Activated CD8-positive, alpha-beta memory T cell treated with anti-CD3 and anti-CD28 coated beads, Interleukin-2, amount 50 U/mL, for 24 hours (primary cell): ENCODE data around the gene MGAT5.

ENCODE experiments used
- DNase-seq: peaks from one replicate; pipeline ENCODE4 v3.0.0-alpha.2; 2020; ENCODE audit errors: extremely low read depth

MGAT5 gene

DNA sequence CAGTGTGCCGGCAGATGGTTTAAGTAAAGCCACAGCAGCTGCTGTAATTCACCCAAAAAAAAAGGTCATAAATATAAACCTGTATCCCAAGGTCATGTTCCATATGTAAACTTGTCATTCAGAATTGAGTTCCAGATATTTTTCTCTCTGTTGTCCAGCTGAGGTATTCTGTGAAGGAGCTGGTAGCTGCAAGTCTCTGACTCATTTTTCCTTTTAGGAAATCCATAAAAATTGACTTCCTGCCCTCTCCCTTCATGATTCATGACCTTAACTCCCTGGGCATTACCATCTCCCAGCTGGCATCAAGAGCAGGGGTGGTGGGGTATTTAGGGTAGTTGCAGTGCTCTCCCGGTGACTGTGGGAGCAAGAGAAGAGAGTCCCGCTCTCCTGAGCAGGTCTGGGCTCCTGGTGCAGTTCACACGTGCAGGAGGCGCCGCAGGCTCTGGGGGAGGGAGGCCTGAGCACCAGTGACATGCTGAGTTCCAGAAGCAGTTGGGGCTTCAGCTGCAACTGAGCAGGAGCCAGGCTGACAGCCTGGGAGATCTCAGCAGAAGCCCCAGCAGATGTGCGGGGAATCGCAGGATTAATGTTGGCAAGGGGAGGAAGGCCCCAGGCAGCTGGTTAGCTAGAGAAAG is 192.6 kb downstream of the MGAT5 start:
- DNase-seq = no peak

DNA sequence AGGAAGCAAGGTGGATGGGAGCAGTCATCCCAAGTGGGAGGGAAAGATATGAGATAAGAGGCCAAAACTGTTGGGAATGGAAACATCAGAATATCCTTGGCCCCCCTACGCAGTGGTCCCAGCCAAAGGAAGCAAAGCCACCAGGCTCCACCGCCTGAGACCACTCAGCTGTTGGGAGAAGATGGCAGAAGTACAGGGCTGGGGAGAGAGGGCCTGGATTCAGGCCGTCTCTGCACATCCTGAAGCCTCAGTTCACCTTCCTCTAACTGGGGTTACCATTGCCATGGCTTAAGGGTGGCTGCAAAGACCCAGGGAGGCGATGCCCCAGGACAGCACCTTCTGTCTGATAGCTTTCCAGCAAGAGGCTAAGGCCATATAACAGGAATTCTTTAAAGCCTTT is 193.8 kb downstream of the MGAT5 start:
- no peak for DNase-seq

DNA sequence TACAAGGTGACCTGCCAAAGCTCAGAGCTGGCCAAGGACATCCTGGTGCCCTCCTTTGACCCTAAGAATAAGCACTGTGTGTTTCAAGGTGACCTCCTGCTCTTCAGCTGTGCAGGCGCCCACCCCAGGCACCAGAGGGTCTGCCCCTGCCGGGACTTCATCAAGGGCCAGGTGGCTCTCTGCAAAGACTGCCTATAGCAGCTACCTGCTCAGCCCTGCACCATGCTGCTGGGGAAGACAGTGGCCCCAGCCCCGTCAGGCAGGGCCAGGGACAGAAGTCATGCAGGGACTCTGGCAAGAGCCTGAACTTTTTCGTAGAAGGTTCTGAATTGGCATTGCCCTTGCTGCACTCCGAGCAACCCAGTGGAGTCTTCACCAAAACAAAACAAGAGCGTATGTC is 194.8 kb downstream of the MGAT5 start:
- no peak for DNase-seq

DNA sequence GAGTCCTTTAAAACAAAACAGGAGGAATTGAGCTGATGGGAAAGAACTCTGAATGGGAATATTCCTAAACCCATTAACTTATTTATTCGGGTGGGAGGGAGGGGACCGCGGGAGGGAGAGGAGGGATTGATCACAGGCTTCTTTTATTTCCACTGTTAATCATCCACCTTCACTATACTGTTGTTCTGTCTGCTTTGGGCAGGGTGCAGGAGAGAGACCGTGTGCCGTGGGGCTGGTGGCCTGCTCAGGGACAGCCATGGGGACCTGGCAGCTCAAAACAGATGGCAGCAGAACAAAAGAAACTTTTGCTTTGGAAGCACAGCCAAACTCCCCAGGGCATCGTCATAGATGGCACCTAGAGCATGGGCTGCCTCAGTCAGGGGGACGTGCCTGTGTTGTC is 195.3 kb downstream of the MGAT5 start:
- DNase-seq = no peak

DNA sequence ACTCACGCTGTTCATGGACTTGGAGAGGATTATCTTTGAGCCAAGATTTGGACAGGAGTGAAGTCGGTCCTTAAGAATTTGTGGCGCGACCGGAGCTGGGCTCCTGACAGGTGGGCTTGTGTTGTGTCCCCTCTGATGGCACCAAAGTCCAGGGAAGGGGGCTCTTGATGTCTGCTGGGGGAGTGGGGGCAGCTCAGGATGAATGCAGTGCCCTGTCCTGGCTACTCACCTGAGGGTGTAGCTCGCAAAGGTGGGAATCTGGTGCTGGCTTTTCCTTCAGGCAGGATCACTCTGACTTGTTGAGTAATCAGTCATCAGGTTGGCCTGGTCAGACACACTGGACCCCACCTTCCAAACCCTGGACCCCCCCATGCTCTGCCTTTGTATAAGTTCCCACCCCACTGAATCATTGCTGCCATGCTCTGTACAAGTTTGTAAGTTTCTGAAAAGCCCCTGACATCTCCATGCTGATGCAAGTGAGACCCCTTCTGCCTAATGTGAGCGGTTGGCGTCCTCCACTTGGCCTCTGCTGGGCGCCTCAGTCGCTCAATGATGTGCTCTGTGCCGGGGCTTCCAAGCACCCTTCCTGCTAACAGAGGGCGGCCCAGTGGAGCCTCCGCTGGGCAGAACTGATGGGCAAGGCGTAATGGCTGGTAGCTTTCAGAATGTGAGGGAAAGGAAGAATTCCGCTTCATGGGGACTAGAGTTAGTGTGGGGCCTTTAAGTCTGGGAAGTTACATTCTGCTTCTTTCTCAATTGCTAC is 196.1 kb downstream of the MGAT5 start:
- no peak for DNase-seq

DNA sequence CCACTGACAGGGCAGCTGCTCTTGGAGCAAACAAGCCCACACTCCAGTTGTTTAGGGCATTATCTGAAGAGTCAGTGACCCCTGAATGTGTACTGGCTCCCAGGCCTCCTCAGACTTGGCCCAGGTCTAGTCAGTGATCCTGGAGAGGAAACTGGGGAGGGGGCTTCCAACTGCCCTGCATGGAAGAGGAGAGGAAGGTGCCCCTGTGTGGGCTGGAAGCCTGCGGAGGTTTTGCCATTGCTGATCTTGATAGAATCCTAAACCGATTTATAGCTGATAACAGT is 197.4 kb downstream of the MGAT5 start:
- no peak for DNase-seq

DNA sequence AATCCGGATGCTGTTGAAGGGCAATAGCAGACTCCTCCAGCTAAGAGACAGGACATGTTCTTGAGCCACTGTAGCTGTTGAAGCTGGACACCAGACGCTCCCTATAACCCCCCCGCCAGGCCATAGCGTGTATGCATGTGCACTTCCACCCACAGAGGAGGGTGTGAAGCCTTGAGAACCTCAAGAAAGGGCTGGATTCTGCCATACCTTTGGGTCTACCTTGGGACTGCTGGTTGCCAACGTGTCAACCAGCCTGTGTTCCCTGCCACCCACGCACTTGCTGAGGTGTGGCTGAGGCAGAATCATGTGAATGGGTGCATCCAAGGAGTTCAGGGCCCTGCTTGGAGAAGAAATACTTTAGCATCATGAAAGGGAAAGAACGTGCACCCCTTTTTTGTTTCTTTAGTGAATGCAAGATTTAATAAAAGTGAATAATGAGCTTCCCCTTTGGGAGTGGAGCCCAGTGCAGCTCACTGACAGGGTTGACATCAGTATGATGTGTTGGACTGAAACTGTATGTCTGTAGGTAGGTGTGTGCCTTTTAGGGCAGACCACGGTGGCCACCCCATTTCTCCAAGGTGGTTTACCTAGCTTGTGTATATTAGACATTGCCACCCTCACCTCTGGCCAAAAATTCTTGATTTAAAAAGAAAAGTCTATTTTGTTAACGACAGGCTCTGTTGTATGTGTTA is 198.3 kb downstream of the MGAT5 start:
- DNase-seq = no peak

DNA sequence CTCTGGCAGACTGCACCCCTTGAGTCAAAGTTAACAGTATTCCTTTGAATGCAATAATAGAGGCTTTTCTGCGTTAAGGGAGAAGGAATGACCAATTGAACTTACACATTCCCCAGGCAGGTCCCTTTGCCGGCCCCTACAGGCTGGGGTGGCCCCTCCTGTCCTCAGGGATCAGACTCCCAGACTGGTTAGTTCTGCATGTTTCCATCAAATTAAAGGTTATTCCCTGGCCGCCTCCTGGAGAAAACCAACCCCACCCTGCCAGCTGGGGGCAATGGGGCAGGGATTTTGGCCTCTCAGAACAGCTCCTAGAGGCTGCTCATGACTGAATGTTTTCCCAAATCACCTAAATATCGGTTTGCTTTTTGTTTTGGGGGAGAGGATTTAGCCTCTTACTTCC is 199.6 kb downstream of the MGAT5 start:
- DNase-seq = no peak

DNA sequence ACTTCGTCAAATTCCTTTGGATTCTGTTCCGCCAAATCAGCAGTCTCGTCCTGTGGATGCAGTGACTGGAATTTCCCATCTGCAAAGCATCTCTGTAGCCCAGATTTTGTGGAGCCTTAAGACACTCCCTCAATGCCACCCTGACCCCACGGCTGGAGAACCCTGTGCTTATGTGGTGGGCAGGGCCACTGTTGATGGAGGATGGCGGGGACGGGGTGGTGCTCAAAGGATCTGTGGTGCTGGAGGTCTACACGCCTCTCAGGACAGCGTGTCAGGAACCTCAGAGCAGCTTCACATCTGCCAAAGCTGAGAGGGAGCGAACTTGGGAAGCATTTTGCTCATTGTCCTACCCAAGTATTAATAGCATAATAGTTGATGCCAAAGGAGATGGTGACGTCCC is 200.1 kb downstream of the MGAT5 start:
- DNase-seq = no peak

DNA sequence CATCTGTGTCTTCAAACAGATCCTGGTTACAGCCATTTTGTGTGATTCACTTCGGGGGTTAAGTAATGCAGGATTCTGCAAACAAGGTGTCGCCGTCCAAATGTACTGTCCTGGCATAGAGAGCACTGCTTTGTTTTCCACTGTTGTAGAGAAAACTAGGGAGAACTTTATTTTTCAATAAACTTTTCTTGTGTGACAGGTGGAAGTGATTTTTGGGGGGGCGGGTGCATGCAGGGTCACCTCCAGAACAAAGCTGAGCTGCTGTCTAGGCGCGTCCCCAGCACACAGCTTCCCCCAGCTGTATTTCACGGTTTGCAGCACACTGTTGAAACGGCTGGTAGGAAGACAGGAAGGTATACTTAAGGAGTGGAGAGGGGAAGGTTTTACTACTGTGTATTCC is 200.6 kb downstream of the MGAT5 start:
- no peak for DNase-seq

DNA sequence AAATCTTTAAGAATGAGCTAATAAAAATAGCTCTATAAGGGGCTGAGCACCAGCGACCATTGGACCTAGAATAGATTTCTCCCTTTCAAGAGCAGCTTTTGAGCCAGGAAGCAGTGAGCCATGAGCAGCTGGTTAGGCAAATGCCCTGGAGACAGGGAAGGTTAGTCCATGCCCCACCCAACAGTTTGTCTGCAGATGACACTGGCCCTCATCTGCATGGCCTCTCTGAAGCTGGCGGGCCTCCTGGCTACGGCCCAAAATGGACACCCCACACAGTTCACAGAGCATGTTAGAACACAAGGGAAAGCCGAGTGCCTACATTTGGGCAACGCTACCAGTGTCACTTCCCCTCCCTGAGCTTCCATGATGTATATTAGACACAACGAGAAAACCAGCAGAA is 201.1 kb downstream of the MGAT5 start:
- DNase-seq = no peak

DNA sequence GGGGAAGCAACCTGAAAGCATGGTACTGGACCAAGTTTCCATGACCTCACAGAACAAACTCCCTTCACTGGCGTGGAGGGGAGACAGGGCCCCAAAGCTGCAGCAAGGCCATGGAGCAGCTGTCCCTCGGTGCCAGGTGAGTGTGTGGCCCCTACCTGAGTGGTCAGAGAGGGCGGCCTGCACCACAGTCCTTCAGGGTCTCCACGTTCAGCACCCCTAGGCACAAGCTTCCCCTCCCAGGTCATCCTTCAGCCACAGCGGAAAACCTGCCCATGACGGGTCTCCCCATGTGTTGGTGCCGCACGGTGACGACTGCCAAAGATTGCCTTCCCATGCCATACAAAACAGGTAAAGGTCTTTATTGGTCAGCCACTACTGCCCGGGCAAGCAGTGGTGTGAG is 201.6 kb downstream of the MGAT5 start:
- DNase-seq = no peak

DNA sequence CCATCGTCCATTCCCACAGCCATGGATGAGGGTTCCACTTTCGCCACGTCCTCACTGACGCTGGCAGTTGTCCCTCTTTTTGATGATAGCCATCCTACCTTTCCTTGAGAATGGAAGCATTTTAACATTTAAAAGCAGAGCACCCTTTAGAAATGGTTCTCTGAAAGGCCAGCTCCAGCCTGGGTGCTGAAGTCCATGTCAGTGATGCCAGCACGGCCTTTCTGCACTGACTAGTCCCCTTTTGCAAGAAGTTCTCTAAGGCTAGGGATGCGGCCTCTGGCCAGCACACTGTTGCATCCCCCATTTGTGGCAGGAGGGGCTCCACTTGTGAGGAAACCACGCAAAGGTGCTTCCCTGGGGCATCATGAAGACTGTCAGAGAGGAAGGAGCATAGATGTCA is 203.5 kb downstream of the MGAT5 start:
- no peak for DNase-seq

DNA sequence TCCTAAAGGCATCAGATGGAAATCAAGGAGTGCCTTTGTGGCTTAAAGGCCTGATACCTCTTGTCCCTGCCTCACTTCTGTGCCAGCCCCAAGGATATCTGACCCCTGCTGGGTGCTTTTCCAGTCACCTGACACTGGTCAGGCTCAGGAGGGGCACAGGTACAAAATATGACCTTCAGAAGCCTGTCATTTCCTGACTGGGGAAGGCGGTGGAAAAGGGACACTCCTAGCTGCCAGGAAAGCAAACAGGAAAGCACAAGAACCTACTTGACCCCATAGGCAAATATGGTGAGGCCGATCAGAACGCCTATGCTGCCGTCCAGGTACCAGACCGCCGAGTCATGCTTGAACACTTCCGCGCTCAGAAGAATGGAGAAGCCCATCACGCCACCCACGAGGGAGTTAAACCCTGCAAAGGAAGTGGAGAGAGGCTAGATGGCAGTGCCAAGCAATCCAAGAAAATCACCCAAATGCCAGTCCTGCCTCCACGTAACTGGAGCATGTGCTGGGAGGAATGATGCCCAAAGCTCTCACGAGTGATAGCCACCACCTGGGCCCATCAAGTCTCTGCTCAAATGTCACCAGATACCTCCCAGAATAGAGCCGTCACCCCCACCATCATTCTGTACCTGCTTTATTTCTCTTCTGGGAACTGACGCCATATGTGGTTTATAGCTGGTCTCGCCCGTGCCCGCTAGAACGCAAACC is 204.0 kb downstream of the MGAT5 start:
- DNase-seq = no peak

DNA sequence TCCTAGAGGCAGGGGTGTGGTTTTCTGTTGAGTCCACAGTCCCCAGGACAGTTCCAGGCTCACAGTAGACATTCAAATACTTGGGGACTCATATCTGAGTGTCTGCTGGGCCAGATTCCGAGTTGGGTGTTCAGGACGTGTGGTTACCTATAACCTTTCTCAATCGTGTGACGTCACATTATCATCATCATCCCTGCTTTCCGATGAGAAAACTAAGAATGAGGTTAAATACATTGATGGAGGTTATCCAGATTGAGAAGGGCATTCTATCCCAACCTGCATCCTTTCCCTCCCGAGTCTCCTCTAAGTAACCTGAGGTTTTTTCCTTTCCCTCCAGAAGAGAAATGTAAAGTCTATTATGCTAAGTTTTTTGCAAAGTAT is 204.6 kb downstream of the MGAT5 start:
- no peak for DNase-seq

DNA sequence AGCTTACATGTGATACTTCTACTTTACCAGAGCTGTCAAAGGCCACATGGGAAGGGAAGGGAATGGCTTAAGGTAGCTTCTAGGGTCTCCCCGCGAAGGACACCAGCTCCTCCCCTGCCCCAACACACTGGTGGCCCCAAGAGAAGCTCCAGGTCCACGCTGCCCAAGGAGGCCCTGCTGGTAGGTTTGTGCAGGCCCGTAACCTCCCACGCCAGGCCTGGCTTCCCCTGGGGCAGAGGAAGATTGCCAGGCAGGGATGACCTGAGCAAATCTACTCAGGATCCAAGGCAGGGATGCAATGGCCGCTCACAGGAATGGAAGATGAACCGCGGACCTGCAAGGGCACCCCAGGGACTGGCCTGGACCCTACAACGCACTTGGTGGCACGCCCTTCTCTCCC is 205.1 kb downstream of the MGAT5 start:
- DNase-seq = no peak

DNA sequence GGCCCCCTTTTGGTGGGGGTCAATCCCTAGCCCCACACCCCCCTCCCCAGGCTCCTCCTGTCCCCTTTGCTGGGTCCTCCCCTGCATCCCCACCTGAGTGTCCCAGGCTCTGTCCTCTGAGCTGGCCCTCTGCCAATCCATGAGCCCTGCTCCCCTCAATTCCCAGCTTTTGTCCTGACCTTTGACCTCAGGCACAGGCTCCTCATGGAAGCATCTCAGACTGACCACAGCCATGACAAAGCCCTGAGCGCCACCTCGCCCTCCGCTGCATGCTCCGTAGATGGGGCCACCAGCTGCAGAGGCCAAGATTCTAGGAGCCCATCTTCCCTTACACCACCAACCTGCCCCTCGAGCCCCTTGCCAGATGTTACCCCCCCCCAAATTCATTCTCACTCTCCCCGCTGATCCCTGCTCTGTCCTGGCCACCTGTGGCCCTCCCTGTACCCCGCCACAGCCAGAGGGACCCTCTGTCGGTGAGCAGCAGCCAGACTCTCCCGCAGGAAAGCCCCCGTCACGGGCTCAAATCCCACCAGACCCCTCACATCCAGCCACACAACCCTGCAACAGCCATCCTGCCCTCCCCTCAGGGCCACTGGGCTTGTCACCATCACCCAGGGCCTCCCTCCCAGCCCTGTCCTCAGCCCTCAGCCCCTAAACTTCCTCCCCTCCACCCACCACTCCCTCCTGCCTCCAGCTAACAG is 206.0 kb downstream of the MGAT5 start:
- no peak for DNase-seq

DNA sequence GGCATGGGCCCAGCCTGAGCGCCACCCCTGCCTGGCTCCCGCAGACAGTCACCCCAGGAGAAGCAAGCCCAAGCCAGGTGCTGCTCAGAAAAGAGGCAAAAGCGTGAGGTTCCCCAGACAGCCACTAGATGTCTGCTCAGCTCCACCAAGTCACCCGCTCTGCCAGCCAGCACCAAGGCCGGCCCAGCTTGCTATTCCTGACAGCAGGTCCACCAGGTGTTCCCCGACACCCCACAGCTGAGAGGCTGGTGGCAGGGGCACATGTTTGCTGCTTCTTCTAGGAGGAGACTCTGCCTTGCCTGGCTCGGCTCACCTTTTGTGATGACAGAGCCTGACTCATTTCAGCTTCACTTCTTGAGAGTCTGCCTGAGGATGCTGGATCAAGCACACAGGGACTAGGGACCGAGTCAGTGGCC is 206.7 kb downstream of the MGAT5 start:
- DNase-seq = no peak

DNA sequence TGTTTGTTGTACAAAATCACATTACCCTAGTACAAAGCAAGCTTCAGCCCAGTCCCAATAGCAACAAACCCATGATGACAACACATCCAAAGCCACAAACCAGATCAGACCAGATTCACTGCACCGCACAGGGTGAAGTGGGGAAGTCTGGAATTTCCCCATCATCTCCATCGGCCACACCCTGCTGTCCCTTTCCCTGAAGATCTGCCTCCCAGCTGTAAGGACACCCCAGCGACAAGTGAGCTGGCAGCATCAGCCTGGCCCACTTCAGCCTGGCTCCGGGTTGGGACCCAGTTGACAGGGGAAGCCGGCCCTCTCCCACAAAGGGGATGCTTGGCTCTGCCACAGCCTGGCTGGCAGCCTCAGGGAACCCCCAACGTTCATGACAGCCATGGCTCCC is 207.6 kb downstream of the MGAT5 start:
- no peak for DNase-seq

DNA sequence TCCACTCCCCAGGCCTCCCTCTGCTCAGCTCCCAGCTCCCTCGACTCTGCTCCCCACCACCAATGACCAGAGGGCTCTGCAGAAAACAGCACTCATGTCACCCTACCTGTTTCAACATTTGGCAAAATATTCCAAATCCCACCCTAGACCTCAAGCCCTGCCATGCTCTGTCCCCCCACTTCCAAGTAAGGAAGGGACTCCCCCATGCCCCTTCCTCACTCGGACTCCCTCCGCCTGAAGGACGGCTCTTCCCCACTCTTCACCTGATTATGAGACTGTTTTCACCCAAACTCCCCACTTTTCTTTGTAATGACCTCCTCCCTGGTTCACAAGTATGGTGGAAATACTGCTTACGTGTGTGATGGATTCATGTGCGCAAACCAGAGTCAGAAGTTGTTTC is 208.4 kb downstream of the MGAT5 start:
- no peak for DNase-seq

DNA sequence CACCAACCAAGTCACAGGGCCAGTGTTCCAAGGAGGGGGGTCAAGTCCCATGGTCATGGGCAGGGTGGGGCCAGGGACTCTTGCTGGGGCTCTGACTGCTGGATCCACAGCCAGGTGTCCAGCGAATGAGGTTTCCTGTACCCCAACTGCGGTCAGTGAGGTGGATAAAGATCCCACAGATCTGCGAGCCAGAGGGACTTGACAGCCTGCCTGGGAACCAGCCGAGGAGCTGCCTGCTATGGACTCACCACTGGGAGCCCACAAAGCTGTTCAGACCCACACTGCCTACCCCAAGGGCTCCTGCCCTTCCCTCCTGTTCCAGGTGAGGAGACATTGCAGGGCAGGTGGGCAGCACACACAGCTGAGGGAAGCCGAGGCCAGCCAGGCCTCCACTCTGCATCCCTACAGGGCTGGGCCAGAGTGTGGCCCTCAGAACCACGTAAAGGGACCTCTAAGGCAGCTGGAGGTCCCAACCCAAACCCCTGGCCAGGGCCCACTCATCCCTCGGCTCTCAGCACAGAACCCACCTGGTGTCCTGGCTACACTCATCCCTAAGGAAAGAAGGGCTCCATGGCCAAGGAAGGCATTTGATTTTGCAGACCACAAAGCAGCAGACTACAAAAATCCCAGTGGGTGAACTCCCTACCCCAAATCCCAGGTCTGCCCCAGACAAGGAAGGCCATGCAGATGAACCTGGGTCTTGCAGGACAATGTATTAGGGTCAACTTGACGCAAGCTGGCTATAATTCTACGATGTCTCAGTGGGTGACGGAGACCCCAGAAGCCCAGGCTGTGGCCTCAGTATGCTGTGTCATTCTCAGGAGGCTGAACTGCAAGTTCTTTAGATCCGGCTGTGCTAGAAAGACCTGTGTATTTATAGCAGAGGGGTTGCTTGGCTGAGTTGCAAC is 209.2 kb downstream of the MGAT5 start:
- no peak for DNase-seq
